HG03571 (cell line): ENCODE results near the gene CD300LB.
"Not testable (repeated sequence)": the region's sequence is repeated elsewhere in the genome, so short reads cannot be mapped to it uniquely, and the experiment has no call there.

Source experiments
- ATAC-seq: cut with Tn5 transposase; IDR thresholded peaks from one replicate; pipeline ENCODE4 v1.9.1; 2021; ENCODE audit not compliant: unreplicated experiment

CD300LB gene

GRCh38 chr17:74526681-74527080 lies 4.6 kb downstream of the CD300LB start:
- no peak for ATAC-seq

GRCh38 chr17:74525781-74526288 lies 5.4 kb downstream of the CD300LB start:
- ATAC-seq = no peak

GRCh38 chr17:74525465-74525725 lies 5.9 kb downstream of the CD300LB start:
- no peak for ATAC-seq

- no peak for ATAC-seq
Measured at GRCh38 chr17:74524653-74525464, 6.4 kb downstream of the CD300LB start.

- ATAC-seq = no peak
Measured at GRCh38 chr17:74523308-74523707, 8.0 kb downstream of the CD300LB start.

- ATAC-seq = no peak
Measured at GRCh38 chr17:74522381-74523105, 8.7 kb downstream of the CD300LB start.

GRCh38 chr17:74521701-74522201 lies 9.5 kb downstream of the CD300LB start:
- ATAC-seq = no peak

- ATAC-seq = no peak
Measured at GRCh38 chr17:74520790-74521480, 10.3 kb downstream of the CD300LB start.

- no peak for ATAC-seq
Measured at GRCh38 chr17:74520016-74520434, 11.2 kb downstream of the CD300LB start.

GRCh38 chr17:74518413-74518981 lies 12.8 kb downstream of the CD300LB start:
- not testable (repeated sequence) for ATAC-seq

GRCh38 chr17:74516561-74517328 lies 14.5 kb downstream of the CD300LB start:
- no peak for ATAC-seq

- no peak for ATAC-seq
Measured at GRCh38 chr17:74515941-74516340, 15.3 kb downstream of the CD300LB start.

GRCh38 chr17:74514632-74515334 lies 16.5 kb downstream of the CD300LB start:
- ATAC-seq = no peak

GRCh38 chr17:74513987-74514631 lies 17.2 kb downstream of the CD300LB start:
- ATAC-seq = no peak

GRCh38 chr17:74512624-74513091 lies 18.6 kb downstream of the CD300LB start:
- ATAC-seq = no peak

GRCh38 chr17:74512036-74512435 lies 19.2 kb downstream of the CD300LB start:
- no peak for ATAC-seq

GRCh38 chr17:74508156-74508555 lies 23.1 kb downstream of the CD300LB start:
- ATAC-seq = no peak

GRCh38 chr17:74503949-74504348 lies 27.3 kb downstream of the CD300LB start:
- ATAC-seq = not testable (repeated sequence)

GRCh38 chr17:74502861-74503260 lies 28.4 kb downstream of the CD300LB start:
- ATAC-seq = no peak
